GM12878 (cell line): Measurements from ENCODE around the gene RIPPLY2. TPM values are rescaled to one million over a fixed set of nuclear protein-coding genes. Genes with fewer than 3 reads are reported as not detected.

Experiments used
- BHLHE40 ChIP-seq, 2 experiments: fragments of 450-650 bp in 1 of 2; IDR thresholded peaks; 2 replicates each; pipeline ENCODE4 v1.6.1; 2011 to 2017; ENCODE audit warnings: low read depth in 2 of 2, borderline replicate concordance in 1 of 2, improper control_type of control experiment in 1 of 2, low read length in 1 of 2, mild to moderate bottlenecking in 1 of 2
- CEBPZ ChIP-seq: fragments of 150-350 bp; IDR thresholded peaks from 2 replicates; pipeline ENCODE4 v1.6.1; 2016; ENCODE audit warnings: low read depth, low read length
- EED ChIP-seq: sonication (generic); IDR thresholded peaks from 2 replicates; pipeline ENCODE4 v1.6.1; 2016; ENCODE audit warnings: antibody characterized with exemption, low read depth
- EZH2 ChIP-seq: IDR thresholded peaks from 2 replicates; pipeline ENCODE4 v1.6.1; 2012; ENCODE audit warnings: low read depth, mild to moderate bottlenecking, control low read depth, inconsistent platforms, low read length, borderline replicate concordance; ENCODE audit not compliant: control insufficient read depth
- FOS ChIP-seq: IDR thresholded peaks from 3 replicates; pipeline ENCODE4 v1.6.1; 2011; ENCODE audit warnings: borderline replicate concordance; ENCODE audit not compliant: insufficient read length; ENCODE audit errors: extremely low read depth
- NFYB ChIP-seq: IDR thresholded peaks from 2 replicates; pipeline ENCODE4 v1.6.1; 2011; ENCODE audit warnings: low read depth, mild to moderate bottlenecking, low read length, improper control_type of control experiment, moderate library complexity; ENCODE audit not compliant: insufficient read depth
- POLR2A ChIP-seq: IDR thresholded peaks from 2 replicates; pipeline ENCODE4 v1.6.1; 2011; ENCODE audit warnings: low read depth, mild to moderate bottlenecking, low read length
- POLR2AphosphoS2 ChIP-seq: IDR thresholded peaks from 2 replicates; pipeline ENCODE4 v1.6.1; 2011; ENCODE audit warnings: low read depth, mild to moderate bottlenecking, low read length, improper control_type of control experiment, moderate library complexity
- USF2 ChIP-seq: IDR thresholded peaks from 2 replicates; pipeline ENCODE4 v1.6.1; 2011; ENCODE audit warnings: low read depth, low read length, improper control_type of control experiment, borderline replicate concordance
- ZNF384 ChIP-seq: IDR thresholded peaks from 2 replicates; pipeline ENCODE4 v1.6.1; 2012; ENCODE audit warnings: low read depth, mild to moderate bottlenecking, low read length, improper control_type of control experiment, borderline replicate concordance
- polyA plus RNA-seq, 11 experiments: library from polyadenylated mRNA; depleted of rRNA in 4 of 11; unstranded in 6 of 11; stranded (reverse) in 5 of 11; fragments of >200 nt; fragmentation: Nextera tagmentation in 4 of 11; fragmentation: Illumina TruSeq in 1 of 11; extraction: Ambion mirVana in 4 of 11; extraction: Trizol in 1 of 11; gene quantifications; 1 replicate in 1 of 11; 2 replicates in 10 of 11; pipeline versions ENCODE4 v1.2.1 to v1.2.3, GENCODE V29; 2011 to 2016; ENCODE audit warnings: inconsistent platforms in 2 of 11, missing spikeins in 2 of 11, low read depth in 1 of 11
- total RNA-seq, 4 experiments: library from RNA; depleted of rRNA in 3 of 4; stranded (reverse); fragments of >200 nt in 3 of 4; fragmentation: Illumina TruSeq in 1 of 4; extraction: Trizol in 1 of 4; gene quantifications; 2 replicates each; pipeline versions ENCODE4 v1.2.1 to v1.2.3, GENCODE V29; 2013 to 2021
- TF ChIP-seq, protein P1 (sequence below): fragments of 450-650 bp; IDR thresholded peaks from 2 replicates; pipeline ENCODE4 v1.6.1; 2018; ENCODE audit warnings: borderline replicate concordance, mild to moderate bottlenecking; ENCODE audit not compliant: partially characterized antibody
- TF ChIP-seq, protein P2 (sequence below): fragments of 150-350 bp; IDR thresholded peaks from 2 replicates; pipeline ENCODE4 v1.6.1; 2014; ENCODE audit warnings: mild to moderate bottlenecking, low read depth, low read length
- TF ChIP-seq, protein P3 (sequence below): fragments of 450-650 bp; formaldehyde crosslinking; IDR thresholded peaks from 2 replicates; pipeline ENCODE4 v1.4.0; 2020; ENCODE audit warnings: mild to moderate bottlenecking, moderate library complexity

The RIPPLY2 gene
- total and polyA plus RNA-seq, 10 of the 15 experiments (the other 5 are each of a cell fraction or from before 2014, with no cell fraction given), result 0.09 to 0.51 (median 0.17) TPM; not detected in 7

DNA sequence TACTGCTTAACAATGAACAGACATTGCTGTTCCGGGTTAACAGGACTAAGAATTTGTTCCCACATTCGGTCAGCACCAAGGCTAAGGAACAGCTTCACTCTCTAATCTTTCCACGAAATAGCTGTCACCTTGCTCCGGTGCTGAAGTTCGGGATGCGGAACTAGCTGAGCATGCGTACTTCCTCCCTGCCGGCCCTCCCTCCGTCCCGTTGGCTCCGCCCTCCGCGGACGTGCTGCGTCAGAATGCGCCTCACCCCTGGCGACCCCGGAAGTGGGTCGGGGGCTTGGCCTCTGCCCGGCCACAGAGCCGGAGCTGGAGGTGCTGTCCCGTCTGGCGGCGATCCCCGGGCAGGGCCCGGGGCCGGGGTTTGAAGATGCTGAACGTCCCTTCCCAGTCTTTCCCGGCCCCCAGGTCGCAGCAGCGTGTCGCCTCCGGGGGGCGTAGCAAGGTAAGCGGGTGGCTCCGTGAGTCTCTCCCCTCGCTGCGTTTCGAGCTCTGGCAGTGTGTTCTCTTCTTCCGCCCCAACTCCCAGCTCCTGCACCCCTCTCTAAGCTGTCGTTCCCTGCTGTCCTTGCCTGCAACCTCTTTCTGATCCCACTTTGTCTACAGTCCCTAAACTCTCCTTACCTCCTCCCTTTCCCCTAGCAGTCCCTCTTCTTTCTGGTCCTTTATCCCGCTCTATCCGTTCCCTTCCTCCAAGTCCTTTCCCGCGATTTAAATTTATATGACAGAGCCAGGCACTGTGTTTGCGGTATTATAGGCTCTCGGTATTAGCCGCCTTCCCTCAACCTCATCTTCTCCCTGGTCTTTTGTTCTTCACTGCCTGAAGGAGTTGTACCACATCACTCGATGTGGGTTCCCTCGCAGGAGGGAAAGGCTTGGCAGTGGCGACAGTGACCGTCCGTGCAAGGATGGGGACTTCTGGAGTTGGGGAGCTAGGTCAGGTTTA lies 6.5 kb downstream of the RIPPLY2 start, which contains the start of gene CYB5R4 (continued):
- TF ChIP-seq, protein P1, sequence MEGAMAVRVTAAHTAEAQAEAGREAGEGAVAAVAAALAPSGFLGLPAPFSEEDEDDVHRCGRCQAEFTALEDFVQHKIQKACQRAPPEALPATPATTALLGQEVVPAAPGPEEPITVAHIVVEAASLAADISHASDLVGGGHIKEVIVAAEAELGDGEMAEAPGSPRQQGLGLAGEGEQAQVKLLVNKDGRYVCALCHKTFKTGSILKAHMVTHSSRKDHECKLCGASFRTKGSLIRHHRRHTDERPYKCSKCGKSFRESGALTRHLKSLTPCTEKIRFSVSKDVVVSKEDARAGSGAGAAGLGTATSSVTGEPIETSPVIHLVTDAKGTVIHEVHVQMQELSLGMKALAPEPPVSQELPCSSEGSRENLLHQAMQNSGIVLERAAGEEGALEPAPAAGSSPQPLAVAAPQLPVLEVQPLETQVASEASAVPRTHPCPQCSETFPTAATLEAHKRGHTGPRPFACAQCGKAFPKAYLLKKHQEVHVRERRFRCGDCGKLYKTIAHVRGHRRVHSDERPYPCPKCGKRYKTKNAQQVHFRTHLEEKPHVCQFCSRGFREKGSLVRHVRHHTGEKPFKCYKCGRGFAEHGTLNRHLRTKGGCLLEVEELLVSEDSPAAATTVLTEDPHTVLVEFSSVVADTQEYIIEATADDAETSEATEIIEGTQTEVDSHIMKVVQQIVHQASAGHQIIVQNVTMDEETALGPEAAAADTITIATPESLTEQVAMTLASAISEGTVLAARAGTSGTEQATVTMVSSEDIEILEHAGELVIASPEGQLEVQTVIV, result peak; percentile 86
- no peak for TF ChIP-seq NFYB
- TF ChIP-seq, protein P2, sequence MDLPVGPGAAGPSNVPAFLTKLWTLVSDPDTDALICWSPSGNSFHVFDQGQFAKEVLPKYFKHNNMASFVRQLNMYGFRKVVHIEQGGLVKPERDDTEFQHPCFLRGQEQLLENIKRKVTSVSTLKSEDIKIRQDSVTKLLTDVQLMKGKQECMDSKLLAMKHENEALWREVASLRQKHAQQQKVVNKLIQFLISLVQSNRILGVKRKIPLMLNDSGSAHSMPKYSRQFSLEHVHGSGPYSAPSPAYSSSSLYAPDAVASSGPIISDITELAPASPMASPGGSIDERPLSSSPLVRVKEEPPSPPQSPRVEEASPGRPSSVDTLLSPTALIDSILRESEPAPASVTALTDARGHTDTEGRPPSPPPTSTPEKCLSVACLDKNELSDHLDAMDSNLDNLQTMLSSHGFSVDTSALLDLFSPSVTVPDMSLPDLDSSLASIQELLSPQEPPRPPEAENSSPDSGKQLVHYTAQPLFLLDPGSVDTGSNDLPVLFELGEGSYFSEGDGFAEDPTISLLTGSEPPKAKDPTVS, result 0 out of 2 replicates have a peak, but pooled peaks have one; percentile 15
- TF ChIP-seq USF2, result no peak
- TF ChIP-seq ZNF384, result no peak
- TF ChIP-seq POLR2A, result peak; percentile 97
- TF ChIP-seq FOS, result no peak
- no peak for TF ChIP-seq CEBPZ
- TF ChIP-seq POLR2AphosphoS2, result peak; percentile 91
- no peak for TF ChIP-seq EZH2
- TF ChIP-seq BHLHE40 (IDR thresholded peaks at IDR 0.05; ENCODE audit: borderline replicate concordance in 1 of 2, low read depth in 2 of 2, low read length in 1 of 2), result peak in 1 of 2 experiments; percentile 47; a peak in 1 of 4 replicates
- TF ChIP-seq, protein P3, sequence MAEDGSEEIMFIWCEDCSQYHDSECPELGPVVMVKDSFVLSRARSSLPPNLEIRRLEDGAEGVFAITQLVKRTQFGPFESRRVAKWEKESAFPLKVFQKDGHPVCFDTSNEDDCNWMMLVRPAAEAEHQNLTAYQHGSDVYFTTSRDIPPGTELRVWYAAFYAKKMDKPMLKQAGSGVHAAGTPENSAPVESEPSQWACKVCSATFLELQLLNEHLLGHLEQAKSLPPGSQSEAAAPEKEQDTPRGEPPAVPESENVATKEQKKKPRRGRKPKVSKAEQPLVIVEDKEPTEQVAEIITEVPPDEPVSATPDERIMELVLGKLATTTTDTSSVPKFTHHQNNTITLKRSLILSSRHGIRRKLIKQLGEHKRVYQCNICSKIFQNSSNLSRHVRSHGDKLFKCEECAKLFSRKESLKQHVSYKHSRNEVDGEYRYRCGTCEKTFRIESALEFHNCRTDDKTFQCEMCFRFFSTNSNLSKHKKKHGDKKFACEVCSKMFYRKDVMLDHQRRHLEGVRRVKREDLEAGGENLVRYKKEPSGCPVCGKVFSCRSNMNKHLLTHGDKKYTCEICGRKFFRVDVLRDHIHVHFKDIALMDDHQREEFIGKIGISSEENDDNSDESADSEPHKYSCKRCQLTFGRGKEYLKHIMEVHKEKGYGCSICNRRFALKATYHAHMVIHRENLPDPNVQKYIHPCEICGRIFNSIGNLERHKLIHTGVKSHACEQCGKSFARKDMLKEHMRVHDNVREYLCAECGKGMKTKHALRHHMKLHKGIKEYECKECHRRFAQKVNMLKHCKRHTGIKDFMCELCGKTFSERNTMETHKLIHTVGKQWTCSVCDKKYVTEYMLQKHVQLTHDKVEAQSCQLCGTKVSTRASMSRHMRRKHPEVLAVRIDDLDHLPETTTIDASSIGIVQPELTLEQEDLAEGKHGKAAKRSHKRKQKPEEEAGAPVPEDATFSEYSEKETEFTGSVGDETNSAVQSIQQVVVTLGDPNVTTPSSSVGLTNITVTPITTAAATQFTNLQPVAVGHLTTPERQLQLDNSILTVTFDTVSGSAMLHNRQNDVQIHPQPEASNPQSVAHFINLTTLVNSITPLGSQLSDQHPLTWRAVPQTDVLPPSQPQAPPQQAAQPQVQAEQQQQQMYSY (CRISPR knock-in tag), result no peak
- TF ChIP-seq EED, result peak; percentile 21; the same call in 1 of the 2 replicates
